Tibial nerve (tissue), 4 donors: ENCODE measurements around the gene AGAP3.

Source experiments
- CTCF ChIP-seq, 5 experiments: fragments of 200-600 bp in 3 of 5; fragments of 450-650 bp in 2 of 5; sonication (generic) in 3 of 5; IDR thresholded peaks; one replicate each; pipeline ENCODE4 v1.5.1; 2016 to 2019; ENCODE audit warnings: antibody characterized with exemption in 5 of 5, mild to moderate bottlenecking in 3 of 5, moderate library complexity in 2 of 5
- EP300 ChIP-seq, 2 donors: sonication (generic); formaldehyde crosslinking; IDR thresholded peaks; one replicate each; pipeline ENCODE4 v1.6.1; 2017; ENCODE audit warnings: antibody characterized with exemption in 2 of 2, mild to moderate bottlenecking in 1 of 2

DNA sequence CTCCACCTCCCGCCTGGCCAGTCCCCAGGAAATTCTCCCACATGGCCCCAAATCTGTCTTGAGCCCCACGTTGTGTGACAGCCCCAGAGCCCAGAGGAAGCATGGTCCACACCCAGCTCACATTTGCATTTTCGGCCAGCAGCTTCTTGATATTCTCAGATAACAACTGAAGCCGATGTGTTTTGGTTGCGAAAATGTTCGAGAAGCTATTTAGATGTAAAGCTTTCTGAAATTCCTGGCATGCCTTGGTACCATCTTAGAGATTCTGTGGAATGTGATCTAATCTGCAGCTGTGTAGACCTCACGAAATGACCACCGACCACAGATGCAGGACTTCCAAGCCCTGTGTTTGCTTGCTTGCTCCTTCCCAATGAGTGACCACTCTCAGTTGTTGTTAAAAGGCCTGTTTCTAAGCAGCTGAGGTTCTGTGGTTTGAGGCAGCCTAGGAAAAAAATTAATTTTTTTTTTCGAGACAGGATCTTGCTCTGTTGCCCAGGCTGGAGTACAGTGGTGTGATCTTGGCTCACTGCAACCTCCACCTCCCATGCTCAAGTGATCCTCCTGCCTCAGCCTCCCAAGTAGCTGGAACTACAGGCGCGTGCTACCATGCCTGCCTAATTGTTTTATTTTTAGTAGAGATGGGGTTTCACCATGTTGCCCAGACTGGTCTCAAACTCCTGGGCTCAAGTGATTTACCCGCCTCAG, 18.1 kb upstream of the AGAP3 start:
- TF ChIP-seq CTCF (IDR thresholded peaks at IDR 0.05) (no peak), EP300 (IDR thresholded peaks at IDR 0.05) (no peak)
